Camera-type eye (tissue), 1 donor: ENCODE results near the gene AK6. TPM values are rescaled to one million over a fixed set of nuclear protein-coding genes. Genes with fewer than 3 reads are reported as not detected.

Experiments used
- total RNA-seq: library from RNA; depleted of rRNA; stranded (reverse); fragments of >200 nt; gene quantifications from one replicate; pipeline ENCODE4 v1.2.3, GENCODE V29; 2014

The AK6 gene
- total RNA-seq: 22.2 TPM

GRCh38 chr5:69369340-69370121 is at the start of gene AK6, which contains the start of the genes RAD17 and TAF9:
TSS of gene AK6 (minus strand) at chr5:69369520. CDS start at chr5:69369490, 30 bp downstream.
TSS of gene RAD17 (plus strand) at chr5:69369818. CDS start at chr5:69372209, 2,391 bp downstream.
TSS of gene TAF9 (minus strand) at chr5:69369520. CDS start at chr5:69365737, 3,783 bp downstream.

GRCh38 chr5:69414885-69415583 is 45.7 kb upstream of the AK6 start, which contains the start of gene MARVELD2:
TSS of gene MARVELD2 (plus strand) at chr5:69415116. CDS start at chr5:69419386, 4,270 bp downstream.

Other genes with a start within 250 kb of the AK6 start
- 26.3 TPM for gene CCNB1, start 202.4 kb downstream of the AK6 start, total RNA-seq
- gene CENPH, start 179.9 kb downstream of the AK6 start, total RNA-seq: 9.8 TPM
- gene CDK7, start 134.6 kb downstream of the AK6 start, total RNA-seq: 25.2 TPM
- 12.9 TPM for gene CCDC125, start 36.7 kb downstream of the AK6 start, total RNA-seq
- gene TAF9, start within 50 bp of the AK6 start, total RNA-seq: 38.5 TPM
- gene RAD17, start 298 bp upstream of the AK6 start, total RNA-seq: 36.0 TPM
- gene MARVELD2, start 45.6 kb upstream of the AK6 start, total RNA-seq: 4.1 TPM
- 19.7 TPM for gene OCLN, start 123.3 kb upstream of the AK6 start, total RNA-seq
- gene GTF2H2C, start 190.7 kb upstream of the AK6 start, total RNA-seq: 70.9 TPM